HG02571 (cell line): Measurements from ENCODE around the gene ELOA.
"Not testable (repeated sequence)": the region's sequence is repeated elsewhere in the genome, so short reads cannot be mapped to it uniquely, and the experiment has no call there.

ENCODE experiments used
- ATAC-seq: cut with Tn5 transposase; IDR thresholded peaks from one replicate; pipeline ENCODE4 v1.9.1; 2021; ENCODE audit warnings: mild to moderate bottlenecking, moderate library complexity; ENCODE audit not compliant: unreplicated experiment

ELOA gene

GRCh38 chr1:23732363-23733224, 10.7 kb upstream of the ELOA start:
- no peak for ATAC-seq

DNA sequence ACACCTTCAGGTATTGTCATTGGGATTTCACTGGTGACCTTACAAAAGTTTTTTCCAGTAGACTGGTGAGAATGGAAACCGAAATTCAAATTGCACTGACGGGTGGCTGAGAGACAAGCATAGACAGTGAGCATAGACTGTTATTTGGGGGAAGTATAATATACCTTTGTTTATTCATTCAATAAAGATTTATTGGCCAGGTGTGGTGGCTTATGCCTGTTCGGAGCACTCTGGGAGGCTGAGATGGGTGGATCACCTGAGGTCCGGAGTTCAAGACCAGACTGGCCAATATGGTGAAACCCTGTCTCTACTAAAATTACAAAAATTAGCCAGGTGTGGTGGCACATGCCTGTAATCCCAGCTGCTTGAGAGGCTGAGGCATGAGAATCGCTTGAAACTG, 10.0 kb upstream of the ELOA start:
- not testable (repeated sequence) for ATAC-seq

DNA sequence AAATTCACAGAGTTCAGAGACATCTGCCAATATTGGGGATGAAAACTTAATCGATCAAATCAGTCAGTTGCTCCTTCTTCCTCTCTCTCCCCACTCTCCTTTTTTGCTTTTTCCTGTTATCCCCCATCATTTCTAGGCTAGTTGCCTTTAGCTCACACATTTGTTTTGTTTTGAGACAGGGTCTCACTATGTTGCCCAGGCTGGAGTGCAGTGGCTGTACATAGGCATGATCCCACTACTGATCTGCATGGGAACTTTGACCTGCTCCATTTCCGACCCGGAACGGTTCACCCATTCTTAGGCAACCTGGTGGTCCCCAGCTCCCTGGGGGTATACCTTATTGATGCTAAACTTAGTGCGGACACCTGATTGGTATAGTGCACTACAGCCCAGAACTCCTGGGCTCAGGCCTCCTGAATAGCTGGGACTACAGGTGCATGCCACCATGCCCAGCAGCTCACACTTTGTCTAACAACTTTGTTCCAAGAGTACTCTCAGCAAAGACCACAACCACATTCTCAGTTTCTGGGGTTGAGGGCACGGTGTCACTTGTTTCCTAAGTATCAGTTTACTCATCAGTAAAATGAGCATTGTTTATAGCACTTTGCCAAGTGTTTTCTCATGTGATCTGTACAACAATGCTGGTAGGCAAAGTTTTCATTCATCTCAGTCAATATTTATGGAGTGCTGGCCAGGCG, 6.7 kb upstream of the ELOA start:
- ATAC-seq = no peak

- ATAC-seq = no peak
Measured at GRCh38 chr1:23741609-23742008, 1.7 kb upstream of the ELOA start.

- ATAC-seq = peak; percentile 25
Measured at GRCh38 chr1:23742670-23743286, 493 bp upstream of the ELOA start.

DNA sequence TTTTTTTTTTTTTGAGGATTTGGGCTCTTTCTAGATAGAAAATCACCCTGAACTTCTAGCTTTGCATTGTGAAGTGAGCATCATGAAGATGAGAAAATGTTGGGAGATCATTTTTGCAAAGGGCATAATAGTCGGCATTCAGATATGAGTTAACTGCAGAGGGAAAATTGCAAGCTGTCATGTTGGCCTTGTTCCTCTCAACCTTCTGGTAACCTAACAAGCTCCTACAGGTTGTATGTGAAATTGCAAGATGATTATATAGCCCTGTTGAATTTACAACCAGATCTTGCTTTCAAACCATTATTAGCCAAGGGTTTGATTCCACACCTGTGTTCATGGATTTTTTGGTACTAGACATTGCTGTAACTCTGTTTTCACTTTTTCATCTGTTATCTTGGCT, 2.2 kb downstream of the ELOA start:
- no peak for ATAC-seq

GRCh38 chr1:23748016-23748415, 4.7 kb downstream of the ELOA start:
- ATAC-seq = no peak

- ATAC-seq = no peak
Measured at GRCh38 chr1:23751050-23751814, 8.0 kb downstream of the ELOA start.

- ATAC-seq = no peak
Measured at GRCh38 chr1:23751815-23752200, 8.5 kb downstream of the ELOA start.

GRCh38 chr1:23752909-23753308, 9.6 kb downstream of the ELOA start:
- no peak for ATAC-seq

DNA sequence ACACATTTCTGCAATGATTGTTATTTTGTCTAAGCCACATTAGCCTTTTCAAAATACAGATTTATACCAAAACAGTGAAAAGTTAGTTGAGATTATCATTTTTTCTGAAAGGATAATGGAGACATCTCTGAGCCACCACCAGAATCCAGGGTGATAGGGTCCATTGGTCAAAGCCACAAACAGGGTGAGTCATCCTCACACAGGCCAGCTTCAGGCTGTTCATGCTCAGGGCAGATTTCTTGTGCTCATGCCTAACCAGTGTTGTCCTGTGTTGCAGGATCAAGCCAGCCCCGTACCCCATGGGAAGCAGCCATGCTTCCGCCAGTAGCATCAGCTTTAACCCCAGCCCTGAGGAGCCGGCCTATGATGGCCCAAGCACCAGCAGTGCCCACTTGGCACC, 13.4 kb downstream of the ELOA start:
- ATAC-seq = no peak

GRCh38 chr1:23757812-23758211, 14.5 kb downstream of the ELOA start:
- ATAC-seq = no peak

GRCh38 chr1:23759277-23759676, 16.0 kb downstream of the ELOA start:
- no peak for ATAC-seq

DNA sequence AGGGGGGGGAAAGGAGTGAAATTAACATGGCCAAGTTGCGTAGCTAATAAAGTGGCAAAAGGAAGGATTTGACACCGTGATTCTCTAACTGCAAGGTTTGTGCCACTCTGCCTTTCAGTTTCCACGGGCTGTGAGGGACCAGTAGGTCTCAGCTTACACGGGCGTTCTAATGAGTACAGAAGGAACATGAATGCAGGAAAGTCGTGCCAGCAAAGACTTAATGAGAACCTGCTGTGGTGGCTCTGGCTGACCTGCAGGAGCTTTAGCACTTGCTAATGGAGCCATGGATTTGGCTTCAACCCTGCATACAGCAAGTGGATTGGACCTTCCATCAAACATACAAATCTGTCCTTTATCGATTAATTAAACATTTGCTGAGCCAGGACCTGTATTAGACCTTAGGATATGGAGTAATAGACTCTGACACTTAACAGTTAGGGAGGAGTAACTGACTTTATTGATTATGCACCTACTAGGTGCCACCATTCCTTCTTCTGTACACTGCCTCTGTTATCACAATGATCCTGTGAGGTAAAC, 19.8 kb downstream of the ELOA start:
- ATAC-seq = no peak

DNA sequence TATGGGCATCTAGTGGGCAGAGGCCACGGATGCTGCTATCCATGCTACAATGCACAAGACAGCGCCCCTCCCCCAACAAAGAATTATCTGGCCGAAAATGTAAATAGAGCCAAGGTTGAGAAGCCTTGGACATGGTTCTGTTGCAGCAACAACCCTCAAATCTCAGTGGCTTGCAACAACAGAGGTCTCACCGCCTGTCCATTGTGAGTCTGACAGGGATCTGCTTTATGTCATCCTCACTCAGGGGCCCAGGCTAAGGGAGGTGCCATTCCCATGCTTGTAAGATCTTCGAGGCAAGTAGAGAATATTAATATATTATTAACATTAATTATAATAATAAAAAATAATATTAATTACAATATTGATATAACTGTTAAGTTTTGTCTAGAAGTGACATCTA, 25.5 kb downstream of the ELOA start:
- ATAC-seq = no peak

DNA sequence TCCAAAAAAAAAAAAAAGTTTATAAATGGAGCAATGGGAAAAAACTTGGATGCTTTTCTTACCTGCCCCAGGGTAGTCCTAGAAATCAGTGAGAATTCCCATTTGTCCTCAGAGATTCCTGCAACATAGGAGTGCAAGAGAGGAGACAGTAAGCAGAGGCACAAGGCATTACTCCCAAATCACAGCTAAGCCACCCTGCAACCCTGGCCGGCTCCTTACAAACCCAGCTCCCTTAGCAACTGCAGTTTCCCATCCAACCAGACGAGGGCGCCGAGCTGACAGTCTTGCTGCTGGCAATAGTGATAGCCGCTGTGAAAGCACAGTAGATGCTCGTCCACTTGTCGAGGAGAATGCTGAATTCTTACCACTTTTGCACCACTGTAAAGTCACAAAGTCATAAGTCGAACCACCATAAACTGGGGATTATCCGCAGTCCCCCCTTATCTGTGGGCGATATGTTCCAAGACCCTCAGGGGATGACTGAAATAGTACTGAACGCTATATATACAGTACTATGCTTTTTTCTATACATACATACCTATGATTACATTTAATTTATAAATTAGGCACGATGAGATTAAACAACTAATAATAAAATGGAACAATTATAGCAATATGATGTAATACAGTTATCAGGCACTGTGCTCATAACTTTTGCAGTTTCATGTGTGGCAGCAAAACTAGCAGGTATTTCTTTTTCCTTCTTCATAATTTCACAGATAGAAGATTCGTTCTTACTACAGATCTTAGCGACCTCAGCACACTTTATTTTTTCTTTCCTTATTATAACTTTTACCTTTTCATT, 29.0 kb downstream of the ELOA start:
- ATAC-seq = no peak

DNA sequence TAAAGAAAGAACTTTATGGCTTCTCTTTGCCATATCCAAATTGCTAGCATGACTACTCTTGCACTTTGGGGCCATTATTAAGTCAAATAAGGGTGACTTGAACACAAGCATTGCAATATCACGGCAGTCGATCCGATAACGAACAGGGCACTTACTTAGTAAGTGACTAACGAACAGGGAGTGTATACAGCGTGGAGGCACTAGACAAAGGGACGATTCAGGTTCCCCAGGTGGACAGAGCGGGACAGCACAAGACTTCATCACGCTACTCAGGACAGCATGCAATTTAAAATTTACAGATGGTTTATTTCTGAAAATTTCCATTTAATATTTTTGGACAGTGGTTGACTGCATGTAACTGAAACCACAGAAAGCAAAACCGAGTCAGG, 29.6 kb downstream of the ELOA start:
- ATAC-seq = no peak

DNA sequence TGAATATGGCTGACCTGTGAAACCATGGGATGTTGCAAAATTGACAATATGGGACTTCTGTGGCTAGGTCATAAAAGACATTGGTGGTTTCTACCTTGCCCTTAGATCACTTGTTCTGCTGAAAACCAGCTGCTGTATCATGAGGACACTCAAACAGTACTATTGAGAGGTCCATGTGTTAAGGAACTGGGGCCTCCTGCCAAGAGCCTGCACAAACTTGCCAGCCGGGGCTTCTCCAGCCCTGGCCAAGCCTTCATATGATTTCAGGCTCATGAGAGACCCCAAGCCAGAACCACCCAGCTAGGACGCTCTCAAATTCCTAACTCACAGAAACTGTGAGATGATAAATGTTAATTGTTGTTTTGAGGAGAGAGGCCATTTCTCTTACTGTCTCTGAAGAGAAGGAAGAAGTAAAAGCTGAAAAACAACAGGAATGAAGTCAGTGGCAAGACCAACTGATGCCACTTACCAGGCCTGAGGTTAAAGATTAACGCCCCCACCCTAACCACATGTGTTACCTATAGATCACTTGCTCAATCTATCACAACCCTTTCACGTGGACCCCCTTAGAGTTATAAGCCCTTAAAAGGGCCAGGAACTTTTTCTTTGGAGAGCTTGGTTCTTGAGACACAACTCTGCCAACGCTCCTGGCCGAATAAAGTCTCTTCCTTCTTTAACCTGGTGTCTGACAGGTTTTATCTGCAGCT, 31.1 kb downstream of the ELOA start:
- ATAC-seq = no peak

DNA sequence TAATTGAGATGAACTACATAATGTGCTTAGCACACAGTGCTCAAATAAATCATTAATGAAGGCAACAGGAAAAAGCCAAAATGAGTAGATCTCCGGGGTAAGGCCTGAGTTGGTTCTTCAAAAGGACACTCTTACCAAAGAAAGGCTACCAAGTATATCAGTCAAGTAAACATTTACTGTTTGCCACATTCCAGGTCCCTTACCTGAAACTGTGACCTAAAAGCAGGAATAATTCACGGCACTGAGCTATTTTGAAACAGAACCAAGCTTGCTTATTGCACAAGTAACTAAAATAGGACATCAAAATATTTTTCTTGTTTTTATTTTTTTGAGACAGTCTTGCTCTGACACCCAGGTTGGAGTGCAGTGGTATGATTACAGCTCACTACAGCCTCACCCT, 32.9 kb downstream of the ELOA start:
- no peak for ATAC-seq
